GM21737 (cell line): Measurements from ENCODE around the gene RPS19.

Source experiments
- ATAC-seq: cut with Tn5 transposase; IDR thresholded peaks from one replicate; pipeline ENCODE4 v1.9.1; 2021; ENCODE audit warnings: mild to moderate bottlenecking, moderate library complexity; ENCODE audit not compliant: unreplicated experiment

Gene RPS19

DNA sequence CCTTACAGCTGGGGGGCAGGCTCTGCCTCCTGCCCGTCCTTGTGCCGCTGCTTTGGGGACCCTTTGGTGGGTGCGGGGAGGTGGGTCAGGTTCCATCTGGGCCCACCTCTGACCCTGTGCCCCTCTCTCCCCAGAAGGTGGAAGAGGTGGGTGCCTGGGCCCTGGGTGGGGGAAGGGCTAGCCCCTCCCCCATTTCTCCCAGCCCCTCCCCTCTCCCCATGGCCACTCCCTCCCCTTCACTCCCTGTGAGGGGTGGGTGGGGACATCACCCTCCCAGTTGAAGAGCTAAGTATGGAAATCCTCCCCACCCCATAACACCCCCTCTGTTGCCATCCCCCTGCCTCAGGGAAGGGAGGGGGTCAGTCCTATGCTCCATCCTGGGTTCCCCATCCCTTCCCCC is 37.1 kb downstream of the RPS19 start:
- ATAC-seq = no peak

DNA sequence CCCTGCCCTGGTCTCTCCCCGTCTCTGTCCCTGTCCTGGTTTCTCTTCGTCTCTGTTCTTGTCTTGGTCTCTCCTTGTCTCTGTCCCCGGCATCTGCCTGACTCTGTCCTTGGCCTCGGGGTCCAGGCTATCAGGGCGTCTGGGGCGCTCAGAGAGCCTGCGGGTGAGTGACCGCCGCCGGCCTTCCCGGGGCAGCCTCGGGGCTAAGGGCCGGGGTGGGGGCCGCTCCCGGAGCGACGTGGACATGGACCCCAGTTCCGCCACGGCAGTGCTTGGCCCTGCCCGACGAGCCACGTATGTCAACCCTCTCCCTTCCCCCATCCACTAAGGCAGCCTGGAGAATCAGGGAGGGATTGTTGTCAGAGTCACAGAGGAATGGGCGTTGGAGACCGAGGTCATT is 37.8 kb downstream of the RPS19 start:
- ATAC-seq = no peak

DNA sequence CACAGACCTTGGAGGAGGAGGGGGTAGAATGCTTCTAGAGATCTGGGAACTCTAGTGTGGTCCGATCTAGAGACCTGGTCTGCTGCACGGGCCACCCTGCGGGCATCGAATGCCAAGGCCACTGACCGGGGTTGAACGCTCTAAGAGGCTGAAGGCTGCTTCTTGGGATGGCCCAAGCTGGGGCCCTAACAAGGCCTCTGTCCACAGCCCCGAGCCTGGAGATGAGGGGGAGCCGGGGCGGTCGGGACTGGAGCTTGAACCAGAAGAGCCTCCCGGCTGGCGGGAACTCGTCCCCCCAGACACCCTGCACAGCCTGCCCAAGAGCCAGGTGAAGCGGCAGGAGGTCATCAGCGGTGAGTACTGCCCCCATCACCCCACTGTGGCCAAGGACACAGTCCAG is 38.2 kb downstream of the RPS19 start:
- no peak for ATAC-seq

DNA sequence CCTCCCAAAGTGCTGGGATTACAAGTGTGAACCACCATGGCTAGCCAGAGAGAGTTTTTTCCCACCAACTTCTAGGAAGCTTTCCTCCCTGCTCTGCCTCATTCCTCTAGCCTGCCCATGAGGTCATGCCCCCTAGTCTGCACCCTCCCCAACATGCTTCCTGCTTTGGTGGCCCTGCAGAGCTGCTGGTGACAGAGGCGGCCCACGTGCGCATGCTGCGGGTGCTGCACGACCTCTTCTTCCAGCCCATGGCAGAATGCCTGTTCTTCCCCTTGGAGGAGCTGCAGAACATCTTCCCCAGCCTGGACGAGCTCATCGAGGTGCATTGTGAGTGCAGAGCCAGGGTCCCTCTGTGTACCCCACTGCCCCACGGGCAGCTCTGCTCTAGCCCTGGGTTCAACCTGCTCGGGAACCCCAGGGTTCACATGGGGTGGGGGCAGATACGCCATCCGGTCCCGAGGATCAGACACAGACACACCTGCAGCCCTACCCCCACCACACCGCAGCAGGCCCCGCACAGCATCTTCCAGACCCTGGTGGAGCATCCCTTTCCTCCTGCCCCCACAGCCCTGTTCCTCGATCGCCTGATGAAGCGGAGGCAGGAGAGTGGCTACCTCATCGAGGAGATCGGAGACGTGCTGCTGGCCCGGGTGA is 41.8 kb downstream of the RPS19 start:
- no peak for ATAC-seq

DNA sequence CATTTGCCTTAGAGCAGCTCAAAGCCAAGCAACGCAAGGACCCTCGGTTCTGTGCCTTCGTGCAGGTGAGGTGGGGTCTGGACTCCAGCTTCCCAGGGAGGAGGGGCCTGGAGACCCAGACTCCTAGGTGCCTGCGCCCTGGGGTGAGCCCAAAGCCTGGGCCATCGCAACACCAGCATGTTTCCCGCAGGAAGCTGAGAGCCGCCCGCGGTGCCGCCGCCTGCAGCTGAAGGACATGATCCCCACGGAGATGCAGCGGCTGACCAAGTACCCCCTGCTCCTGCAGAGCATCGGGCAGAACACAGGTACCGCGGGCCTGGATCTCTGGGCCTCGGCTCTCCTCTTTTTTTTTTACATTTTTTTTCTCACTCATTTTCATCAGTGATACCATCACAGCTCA is 42.5 kb downstream of the RPS19 start:
- no peak for ATAC-seq

DNA sequence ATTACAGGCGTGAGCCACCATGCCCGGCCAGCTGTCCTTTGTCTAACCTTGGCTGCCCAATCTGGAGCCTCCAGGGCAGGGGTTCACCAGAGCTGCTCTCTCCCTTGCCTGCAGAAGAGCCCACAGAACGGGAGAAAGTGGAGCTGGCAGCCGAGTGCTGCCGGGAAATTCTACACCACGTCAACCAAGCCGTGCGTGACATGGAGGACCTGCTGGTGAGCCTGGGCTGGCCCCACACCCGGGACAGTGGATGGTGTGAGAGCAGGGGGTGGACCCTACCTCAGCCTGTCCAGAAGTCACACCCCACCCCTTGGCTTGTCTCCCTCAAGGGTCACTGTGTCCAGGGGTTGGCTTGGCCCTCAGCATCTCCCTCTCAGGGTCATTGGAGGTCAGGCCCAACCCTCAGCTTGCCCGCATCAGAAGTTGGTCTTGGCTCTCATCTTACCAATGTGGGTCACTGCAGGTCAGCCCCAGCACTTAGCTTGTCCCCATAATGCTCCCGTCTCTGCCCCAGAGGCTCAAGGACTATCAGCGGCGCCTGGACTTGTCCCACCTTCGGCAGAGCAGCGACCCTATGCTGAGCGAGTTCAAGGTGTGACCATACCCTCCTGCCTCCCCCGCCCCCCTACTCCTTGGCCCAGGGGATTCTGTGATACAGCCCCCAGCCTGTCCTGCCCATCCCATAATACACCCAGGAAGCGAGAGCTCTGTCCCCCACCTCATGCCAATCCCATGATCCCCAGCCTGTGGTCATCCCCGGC is 43.3 kb downstream of the RPS19 start:
- ATAC-seq = no peak

DNA sequence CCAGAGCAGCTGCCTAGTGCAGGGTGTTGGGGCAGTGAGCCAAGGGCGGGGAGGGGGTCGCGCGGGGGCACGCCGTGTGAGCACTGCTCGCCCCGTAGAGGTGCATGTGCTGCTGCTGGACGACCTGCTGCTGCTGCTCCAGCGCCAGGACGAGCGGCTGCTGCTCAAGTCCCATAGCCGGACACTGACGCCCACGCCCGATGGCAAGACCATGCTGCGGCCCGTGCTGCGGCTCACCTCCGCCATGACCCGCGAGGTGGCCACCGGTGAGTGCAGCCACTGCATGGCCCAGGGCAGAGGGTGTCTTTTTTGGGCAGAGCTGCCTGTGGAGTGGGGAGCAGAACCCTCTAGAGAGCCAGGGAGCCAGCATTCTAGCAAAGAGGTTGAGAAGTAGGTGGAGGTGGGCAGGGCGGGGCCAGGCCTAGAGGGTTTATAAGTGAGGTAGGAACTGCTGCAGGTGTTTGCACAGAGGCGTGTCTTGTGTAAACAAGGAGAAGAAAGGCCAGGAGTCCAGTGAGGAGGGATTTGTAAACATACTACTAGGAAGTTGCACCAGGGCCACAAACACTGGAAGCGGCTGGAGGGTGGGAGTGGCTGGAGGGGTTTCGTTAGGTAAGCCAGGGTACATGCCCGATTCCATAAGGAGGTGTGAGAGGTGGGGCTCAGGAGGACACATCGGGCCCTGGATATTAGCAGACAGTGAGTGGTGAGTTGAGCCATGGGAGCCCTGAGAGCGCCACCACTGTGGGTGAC is 44.2 kb downstream of the RPS19 start:
- ATAC-seq = no peak

DNA sequence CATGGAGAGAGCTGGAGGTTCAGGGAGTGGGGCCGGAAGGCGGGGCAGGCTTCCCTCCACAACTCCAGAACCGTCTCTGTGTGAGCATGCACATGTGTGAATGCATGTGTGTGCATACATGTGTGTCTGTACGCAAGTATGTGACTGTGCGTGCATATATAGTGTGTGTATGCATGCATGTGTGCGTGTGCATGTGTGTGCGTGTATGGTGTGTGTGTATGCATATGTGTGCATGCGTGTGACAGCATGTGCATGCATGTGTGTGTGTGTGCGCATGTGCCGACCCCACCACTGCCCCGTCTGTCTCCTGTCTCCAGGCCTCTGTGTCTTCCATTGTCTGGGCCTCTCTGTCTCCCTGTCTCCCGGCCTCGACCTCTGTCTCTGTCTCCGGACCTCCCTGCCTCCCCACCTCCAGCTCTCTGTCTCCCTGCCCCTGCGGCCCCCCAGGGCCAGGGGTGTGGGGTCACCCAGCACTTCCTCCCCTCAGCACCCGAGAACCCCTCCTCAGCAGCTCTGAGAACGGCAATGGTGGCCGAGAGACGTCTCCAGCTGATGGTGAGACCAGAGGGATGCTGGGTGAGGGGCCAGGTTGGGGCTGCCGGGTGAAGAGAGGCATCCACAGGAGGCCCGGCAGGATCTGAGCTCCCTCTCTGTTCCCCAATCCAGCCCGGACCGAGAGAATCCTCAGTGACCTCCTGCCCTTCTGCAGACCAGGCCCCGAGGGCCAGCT is 45.4 kb downstream of the RPS19 start:
- ATAC-seq = no peak

DNA sequence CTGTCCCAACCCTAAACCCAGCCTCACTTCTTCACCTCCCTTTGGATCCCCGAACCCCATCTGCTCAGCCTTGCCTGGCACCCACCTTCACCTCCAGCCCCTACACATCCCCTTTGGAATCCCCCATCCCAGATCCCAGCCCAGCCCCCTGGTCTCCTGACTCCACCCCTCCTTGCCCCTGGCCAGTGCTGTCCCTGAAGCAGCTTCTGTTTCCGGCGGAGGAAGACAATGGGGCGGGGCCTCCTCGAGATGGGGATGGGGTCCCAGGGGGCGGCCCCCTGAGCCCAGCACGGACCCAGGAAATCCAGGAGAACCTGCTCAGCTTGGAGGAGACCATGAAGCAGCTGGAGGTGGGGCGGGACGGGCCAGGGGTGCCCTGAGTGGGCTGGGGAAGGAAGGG is 46.2 kb downstream of the RPS19 start:
- ATAC-seq = no peak

DNA sequence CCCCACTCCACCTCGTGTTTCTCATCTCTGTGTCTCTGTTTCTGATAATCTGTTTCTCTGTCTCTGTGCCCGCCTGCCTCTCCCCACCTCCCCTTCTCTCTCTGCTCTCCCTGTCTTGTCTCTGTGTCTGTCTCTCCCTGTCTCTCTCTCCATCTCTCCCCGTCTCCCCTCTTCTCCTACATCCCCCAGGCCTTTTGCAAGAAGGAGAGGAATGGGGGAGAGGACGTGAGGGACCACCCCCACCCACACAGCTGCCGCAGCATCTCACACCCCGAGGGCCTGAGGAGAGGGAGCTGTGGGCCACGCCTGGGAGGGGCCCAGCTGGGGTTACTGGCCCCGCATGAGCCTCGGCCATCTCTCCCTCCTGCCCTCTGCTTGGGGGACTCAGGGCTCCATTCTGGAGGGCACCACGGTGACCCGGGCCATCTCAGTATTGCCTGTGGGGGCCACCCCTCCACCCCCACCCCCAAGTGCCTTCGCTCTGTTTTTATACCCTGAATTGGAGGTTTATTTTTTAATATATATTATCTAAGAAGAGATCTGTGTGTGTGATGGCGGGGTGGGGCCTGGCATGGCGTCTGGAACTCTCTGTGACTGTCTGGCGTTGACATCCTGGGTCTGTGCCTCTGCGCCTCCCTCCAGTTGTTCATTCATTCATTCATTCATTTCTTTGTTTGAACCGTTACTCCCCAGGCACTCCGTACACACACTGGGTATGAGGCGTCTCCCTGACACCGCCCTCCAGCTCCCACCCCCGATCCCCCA is 47.0 kb downstream of the RPS19 start:
- ATAC-seq = no peak

DNA sequence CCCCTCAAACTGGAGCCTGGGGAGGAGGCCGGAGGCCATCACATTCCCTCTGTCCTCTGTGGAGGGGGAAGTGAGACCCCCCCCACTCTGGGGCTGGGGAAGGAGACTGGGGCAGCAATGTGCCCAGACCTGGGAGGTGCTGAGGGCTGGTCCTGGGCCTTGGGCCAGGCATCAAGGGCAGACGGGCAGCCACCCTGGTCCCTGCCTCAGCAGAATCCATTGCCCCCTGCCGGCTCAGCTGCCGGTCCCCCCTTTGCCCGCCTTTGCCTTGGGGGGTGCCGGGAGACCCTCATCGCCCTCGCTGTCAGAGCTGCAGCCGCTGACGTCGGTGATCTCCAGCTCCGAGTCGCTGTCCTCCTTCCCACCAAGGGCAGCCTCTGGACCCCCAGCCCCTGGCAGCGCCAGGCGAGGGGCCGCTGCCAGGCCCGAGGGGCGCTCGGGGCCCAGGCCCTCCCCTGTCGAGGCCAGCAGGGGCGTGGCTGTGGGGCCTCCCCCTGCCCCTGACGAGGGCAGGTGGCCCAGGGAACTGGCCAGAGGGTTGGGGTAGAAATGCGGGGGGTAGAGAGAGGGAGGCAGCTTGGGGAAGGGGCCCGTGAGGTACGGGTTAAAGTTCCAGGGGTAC is 48.0 kb downstream of the RPS19 start:
- ATAC-seq = no peak

DNA sequence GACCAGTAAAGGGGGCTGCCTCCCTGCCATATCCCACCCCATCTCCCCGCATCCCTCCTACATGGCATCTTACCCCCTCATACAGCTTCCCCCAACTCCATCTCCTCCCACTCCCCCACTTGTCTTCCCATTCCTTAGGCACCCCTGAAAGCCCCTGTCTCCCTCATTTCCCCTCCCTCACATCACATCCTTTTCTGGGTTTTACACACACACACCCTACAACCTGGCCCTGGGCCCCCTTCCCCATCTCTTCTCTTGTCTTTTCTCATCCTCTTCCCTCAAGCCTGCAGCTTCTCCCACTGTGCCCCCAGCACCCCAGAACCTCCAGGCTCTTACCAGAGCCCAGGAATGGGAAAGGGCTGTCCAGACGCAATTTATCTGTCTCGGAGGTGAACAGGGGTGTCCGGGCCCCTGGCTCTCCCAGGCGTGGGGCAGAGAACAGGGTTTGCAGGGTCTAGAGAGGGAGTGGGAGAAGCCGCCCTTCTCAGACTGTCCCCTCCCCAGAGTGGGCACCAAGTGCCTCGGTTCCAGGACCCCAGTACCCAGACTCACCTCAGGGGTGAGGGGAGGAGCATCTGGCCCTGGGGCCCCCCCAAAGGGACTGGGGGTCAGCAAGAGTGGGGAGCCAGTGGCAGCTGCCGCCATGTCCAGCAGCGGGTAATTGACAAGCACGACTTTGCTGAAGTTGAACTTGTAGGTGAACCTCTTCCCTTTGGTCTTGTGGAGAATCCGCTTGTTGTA is 48.8 kb downstream of the RPS19 start:
- ATAC-seq = no peak

DNA sequence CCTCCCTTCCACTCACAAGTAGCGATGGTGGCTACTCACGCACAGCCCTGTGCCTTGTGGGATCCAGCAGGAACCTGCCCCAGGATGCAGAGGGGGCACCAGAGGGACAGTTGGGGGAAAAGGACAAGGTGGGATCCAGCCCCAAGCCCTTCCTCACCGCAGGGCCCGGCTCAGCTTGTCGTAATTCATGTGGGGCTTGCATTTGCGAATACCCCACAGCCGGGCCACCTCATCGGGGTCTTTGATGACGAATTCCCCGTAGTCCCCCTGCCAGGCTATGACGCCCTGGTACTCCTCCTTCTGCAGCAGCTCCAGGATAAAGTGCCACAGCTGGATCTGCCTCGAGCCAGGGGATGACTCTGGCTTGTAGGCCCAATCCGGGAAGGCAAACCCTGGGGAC is 49.7 kb downstream of the RPS19 start:
- no peak for ATAC-seq

DNA sequence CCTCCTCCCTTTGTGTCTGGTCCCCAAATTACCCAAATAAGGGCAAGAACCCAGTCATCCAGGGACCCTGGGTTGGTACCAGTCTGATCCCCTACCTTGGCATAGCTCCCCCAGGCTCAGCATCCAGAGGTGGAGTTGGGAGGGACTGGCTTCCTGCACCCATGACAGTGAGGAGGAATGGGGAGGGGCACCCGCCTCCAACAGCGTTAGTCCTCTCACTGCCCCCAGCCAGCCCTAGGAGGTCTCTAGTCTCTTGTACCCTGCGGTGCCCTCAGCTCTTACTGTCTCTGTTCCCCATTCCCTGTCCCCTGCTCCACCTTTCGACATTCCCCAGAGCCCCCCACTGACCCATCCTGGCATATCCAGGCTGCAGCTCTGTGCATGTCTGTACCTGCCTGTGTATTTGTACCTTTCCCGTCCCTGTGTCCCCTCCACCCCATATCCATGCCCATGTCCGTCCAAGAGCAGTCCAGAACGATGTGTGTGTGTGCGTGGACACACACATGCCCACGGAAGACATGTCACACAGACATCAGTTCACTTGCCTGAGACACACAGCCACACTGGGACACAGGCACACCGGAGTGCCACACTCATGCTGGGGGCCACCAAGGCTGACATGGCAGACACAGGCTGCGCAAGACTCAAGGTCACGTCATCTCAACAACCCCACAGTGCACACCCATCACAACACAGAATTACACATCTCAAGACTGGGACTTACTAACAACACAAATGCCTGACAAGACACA is 50.4 kb downstream of the RPS19 start:
- no peak for ATAC-seq

DNA sequence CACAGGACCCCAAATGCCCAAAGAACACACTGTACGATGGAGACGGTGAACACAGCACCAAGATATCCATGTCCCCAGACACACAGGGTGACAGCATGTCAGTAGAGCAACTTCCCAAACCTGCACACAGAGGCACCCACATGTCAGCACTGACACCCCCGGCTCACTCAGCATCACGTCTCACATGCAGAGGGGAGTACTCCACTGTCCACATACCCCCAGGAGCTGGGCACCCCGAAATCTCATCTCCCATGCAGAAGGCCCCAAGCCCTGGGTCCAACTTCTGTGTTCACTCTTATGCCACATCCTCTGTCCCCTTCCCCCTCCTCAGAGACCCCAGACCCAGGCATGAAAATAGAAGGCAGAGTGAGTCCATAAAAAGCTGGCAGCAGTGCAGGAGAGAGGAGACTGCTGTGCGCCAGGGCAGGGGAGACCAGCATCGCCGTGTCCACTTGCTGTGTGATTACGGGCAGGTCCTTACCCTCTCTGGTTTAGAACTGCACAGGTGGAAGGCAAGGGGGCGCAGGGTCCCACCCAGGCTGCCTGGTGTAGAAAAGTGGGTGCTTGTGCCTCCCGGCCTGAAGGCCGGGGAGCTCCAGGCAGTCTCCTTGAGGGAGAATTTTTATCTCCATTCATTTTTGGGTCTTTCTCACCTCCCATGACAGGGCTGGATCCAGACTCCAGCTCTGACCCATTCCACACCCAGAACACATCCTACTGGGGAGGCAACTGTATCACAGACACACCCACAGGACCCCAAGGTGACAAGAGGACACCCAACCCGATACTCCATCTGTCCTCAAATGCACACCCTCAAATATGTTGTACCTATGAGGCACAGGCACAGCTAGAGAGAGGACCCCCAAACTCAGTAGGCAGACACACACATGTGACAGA is 51.2 kb downstream of the RPS19 start:
- no peak for ATAC-seq

DNA sequence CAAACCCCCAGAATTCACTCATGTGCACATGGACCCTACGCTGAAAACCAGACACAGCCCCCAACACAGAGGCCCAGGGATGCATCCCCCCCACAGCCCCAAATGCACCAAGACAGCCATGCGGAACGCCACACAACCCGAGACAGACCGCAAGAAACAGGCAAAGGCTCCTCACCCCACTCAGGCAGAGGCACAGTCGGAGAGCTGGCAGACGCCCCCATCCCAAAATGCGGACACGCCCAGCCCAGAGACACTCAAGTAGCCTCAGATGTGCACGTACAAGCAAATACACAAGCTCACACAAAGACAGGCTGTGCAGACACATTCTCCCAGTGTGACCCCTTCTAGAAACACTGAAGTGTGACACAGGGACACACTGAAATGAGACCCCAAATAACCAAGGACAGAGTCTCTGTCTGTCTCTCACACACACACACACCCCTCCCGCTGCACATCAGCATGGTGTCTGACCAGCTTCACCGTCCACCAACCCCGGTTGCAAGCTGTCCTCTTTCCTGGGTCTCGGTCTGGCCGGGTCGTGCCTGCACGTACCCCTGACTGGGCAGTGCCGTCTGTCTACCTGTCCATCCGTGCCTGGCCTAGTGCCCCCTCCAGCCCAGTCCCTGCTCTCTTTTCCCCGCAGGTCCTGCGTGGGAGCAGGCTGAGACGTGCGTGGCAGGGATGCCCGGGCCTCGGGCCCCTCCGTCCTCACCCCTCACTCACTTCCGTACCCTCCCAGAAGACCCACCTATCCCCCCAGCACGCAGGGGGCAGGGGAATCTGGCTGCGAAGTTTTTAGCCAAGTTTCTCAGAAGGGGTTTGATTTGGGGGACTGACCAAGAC is 52.1 kb downstream of the RPS19 start:
- ATAC-seq = no peak
